Germinal center (tissue), 1 donor: ENCODE data around the gene KAT5.
"Not testable (repeated sequence)": the region's sequence is repeated elsewhere in the genome, so short reads cannot be mapped to it uniquely, and the experiment has no call there.

Source experiments
- DNase-seq: peaks from one replicate; pipeline ENCODE4 v3.0.0; 2012; ENCODE audit warnings: mixed read lengths, low spot score

The KAT5 gene

GRCh38 chr11:65711785-65712632 lies at the start of gene KAT5:
TSS of gene KAT5 (plus strand) at chr11:65712252. CDS start at chr11:65712268, 16 bp downstream.
- peak; percentile 93 for DNase-seq

- DNase-seq: peak; percentile 92
Observed at GRCh38 chr11:65662799-65663638, 49.0 kb upstream of the KAT5 start, which contains the start of gene RELA. TSS of gene RELA (minus strand) at chr11:65662916. CDS start at chr11:65662832, 84 bp downstream.

- DNase-seq: no peak
Observed at GRCh38 chr11:65663639-65664200, 48.3 kb upstream of the KAT5 start.

GRCh38 chr11:65672180-65672860 lies 39.7 kb upstream of the KAT5 start:
- DNase-seq: no peak

GRCh38 chr11:65672982-65673381 lies 39.1 kb upstream of the KAT5 start:
- DNase-seq: no peak

GRCh38 chr11:65680192-65680743 lies 31.8 kb upstream of the KAT5 start:
- no peak for DNase-seq

GRCh38 chr11:65683480-65683879 lies 28.6 kb upstream of the KAT5 start:
- DNase-seq: not testable (repeated sequence)

- no peak for DNase-seq
Observed at GRCh38 chr11:65685981-65686380, 26.1 kb upstream of the KAT5 start.

- DNase-seq: not testable (repeated sequence)
Observed at GRCh38 chr11:65691847-65692246, 20.2 kb upstream of the KAT5 start.

- no peak for DNase-seq
Observed at GRCh38 chr11:65692367-65692766, 19.7 kb upstream of the KAT5 start.

GRCh38 chr11:65695459-65696241 lies 16.4 kb upstream of the KAT5 start:
- no peak for DNase-seq

GRCh38 chr11:65696802-65697552 lies 15.1 kb upstream of the KAT5 start:
- DNase-seq: no peak

- no peak for DNase-seq
Observed at GRCh38 chr11:65698205-65698604, 13.8 kb upstream of the KAT5 start.

GRCh38 chr11:65699306-65699705 lies 12.7 kb upstream of the KAT5 start:
- DNase-seq: no peak

GRCh38 chr11:65700399-65700798 lies 11.7 kb upstream of the KAT5 start:
- DNase-seq: no peak

GRCh38 chr11:65701686-65702085 lies 10.4 kb upstream of the KAT5 start:
- no peak for DNase-seq

GRCh38 chr11:65703846-65704245 lies 8.2 kb upstream of the KAT5 start:
- no peak for DNase-seq

- DNase-seq: peak; percentile 35
Observed at GRCh38 chr11:65706303-65706763, 5.7 kb upstream of the KAT5 start.

- DNase-seq: not testable (repeated sequence)
Observed at GRCh38 chr11:65707002-65707401, 5.0 kb upstream of the KAT5 start.

- DNase-seq: no peak
Observed at GRCh38 chr11:65708451-65708850, 3.6 kb upstream of the KAT5 start.
